ENCODE data around the gene ANGPT4. TPM values are rescaled to one million over a fixed set of nuclear protein-coding genes. Genes with fewer than 3 reads are reported as not detected.
"Not testable (repeated sequence)": the region's sequence is repeated elsewhere in the genome, so short reads cannot be mapped to it uniquely, and the experiment has no call there.

ANGPT4 gene
- total and polyA plus RNA-seq, 2 donors = 0.21 to 2.0 TPM

- 8% methylated on average over 18 of the region's 18 CpGs for WGBS
These were observed 81.9 kb downstream of the ANGPT4 start for GRCh38 chr20:834151-834746.

GRCh38 chr20:833450-834150 is 82.5 kb downstream of the ANGPT4 start, which contains the start of gene FAM110A:
TSS of gene FAM110A (plus strand) at chr20:833715. CDS start at chr20:844805, 11,090 bp downstream.
- Histone ChIP-seq H3K36me3 (ENCODE audit: insufficient read depth) (no peaks in the 10 kb centered on the region), H3K27ac (ENCODE audit: low read depth) (peak within 1 kb of the TSS; percentile 54), H3K4me1 (ENCODE audit: insufficient read depth) (no peaks in the 10 kb centered on the region), H3K4me3 (ENCODE audit: low read depth, low read length) (peak within 1 kb of the TSS; percentile 71)
- peak; percentile 81 for DNase-seq (ENCODE audit: extremely low spot score)
- 1% methylated on average over 64 of the region's 64 CpGs for WGBS

More at GRCh38 chr20:834151-834746, 81.9 kb downstream of the ANGPT4 start:
- no peak overlapping the region for H3K27ac ChIP-seq (ENCODE audit: low read depth)
- no peaks in the 10 kb centered on the region for H3K36me3 ChIP-seq (ENCODE audit: insufficient read depth)
- no peak for DNase-seq (ENCODE audit: extremely low spot score)
- H3K4me3 ChIP-seq (ENCODE audit: low read depth, low read length) = peak overlapping the region; percentile 71
- no peaks in the 10 kb centered on the region for H3K4me1 ChIP-seq (ENCODE audit: insufficient read depth)

- WGBS = 4% methylated on average over 4 of the region's 4 CpGs
- no peak overlapping the region for H3K27ac ChIP-seq (ENCODE audit: low read depth)
These were observed 83.0 kb downstream of the ANGPT4 start for GRCh38 chr20:833121-833449.

GRCh38 chr20:831956-832355 is 84.2 kb downstream of the ANGPT4 start:
- Histone ChIP-seq H3K36me3 (ENCODE audit: insufficient read depth) (no peaks in the 10 kb centered on the region), H3K4me1 (ENCODE audit: insufficient read depth) (no peaks in the 10 kb centered on the region), H3K27ac (ENCODE audit: low read depth) (no peak overlapping the region), H3K4me3 (ENCODE audit: low read depth, low read length) (no peak overlapping the region)
- 97% methylated on average over 3 of the region's 3 CpGs for WGBS
- no peak for DNase-seq (ENCODE audit: extremely low spot score)

More at GRCh38 chr20:833121-833449, 83.0 kb downstream of the ANGPT4 start:
- H3K36me3 ChIP-seq (ENCODE audit: insufficient read depth) = no peaks in the 10 kb centered on the region
- H3K4me1 ChIP-seq (ENCODE audit: insufficient read depth) = no peaks in the 10 kb centered on the region
- H3K4me3 ChIP-seq (ENCODE audit: low read depth, low read length) = peak overlapping the region; percentile 71
- DNase-seq (ENCODE audit: extremely low spot score) = no peak

- Histone ChIP-seq H3K27ac (ENCODE audit: low read depth) (no peak overlapping the region), H3K36me3 (ENCODE audit: insufficient read depth) (no peaks in the 10 kb centered on the region), H3K4me1 (ENCODE audit: insufficient read depth) (no peaks in the 10 kb centered on the region), H3K4me3 (ENCODE audit: low read depth, low read length) (no peak overlapping the region)
- DNase-seq (ENCODE audit: extremely low spot score) = no peak
- WGBS = 85% methylated on average over 3 of the region's 3 CpGs
These were observed 84.9 kb downstream of the ANGPT4 start for GRCh38 chr20:831251-831650.

- Histone ChIP-seq H3K4me3 (ENCODE audit: low read depth, low read length) (no peak overlapping the region), H3K36me3 (ENCODE audit: insufficient read depth) (no peaks in the 10 kb centered on the region), H3K4me1 (ENCODE audit: insufficient read depth) (no peaks in the 10 kb centered on the region), H3K27ac (ENCODE audit: low read depth) (no peak overlapping the region)
- WGBS = 51% methylated on average over 8 of the region's 8 CpGs
- DNase-seq (ENCODE audit: extremely low spot score) = no peak
These were observed 86.1 kb downstream of the ANGPT4 start for GRCh38 chr20:830011-830521.

GRCh38 chr20:829551-829950 is 86.6 kb downstream of the ANGPT4 start:
- Histone ChIP-seq H3K4me1 (ENCODE audit: insufficient read depth) (no peaks in the 10 kb centered on the region), H3K27ac (ENCODE audit: low read depth) (no peak overlapping the region), H3K36me3 (ENCODE audit: insufficient read depth) (no peaks in the 10 kb centered on the region), H3K4me3 (ENCODE audit: low read depth, low read length) (no peak overlapping the region)
- 85% methylated on average over 2 of the region's 2 CpGs for WGBS
- no peak for DNase-seq (ENCODE audit: extremely low spot score)

- H3K36me3 ChIP-seq (ENCODE audit: insufficient read depth) = no peaks in the 10 kb centered on the region
- DNase-seq (ENCODE audit: extremely low spot score) = no peak
- 45% methylated on average over 6 of the region's 6 CpGs for WGBS
- no peak overlapping the region for H3K27ac ChIP-seq (ENCODE audit: low read depth)
- H3K4me1 ChIP-seq (ENCODE audit: insufficient read depth) = no peaks in the 10 kb centered on the region
- H3K4me3 ChIP-seq (ENCODE audit: low read depth, low read length) = no peak overlapping the region
These were observed 87.1 kb downstream of the ANGPT4 start for GRCh38 chr20:828987-829386.

- H3K27ac ChIP-seq (ENCODE audit: low read depth); H3K4me3 ChIP-seq (ENCODE audit: low read depth, low read length); H3K36me3 ChIP-seq (ENCODE audit: insufficient read depth); H3K4me1 ChIP-seq (ENCODE audit: insufficient read depth); DNase-seq (ENCODE audit: extremely low spot score): not testable (repeated sequence)
- WGBS = 88% methylated on average over 8 of the region's 8 CpGs
These were observed 88.2 kb downstream of the ANGPT4 start for GRCh38 chr20:827981-828380.

- WGBS = 84% methylated on average over 7 of the region's 7 CpGs
- Histone ChIP-seq H3K36me3 (ENCODE audit: insufficient read depth) (no peaks in the 10 kb centered on the region), H3K4me3 (ENCODE audit: low read depth, low read length) (no peak overlapping the region), H3K27ac (ENCODE audit: low read depth) (no peak overlapping the region), H3K4me1 (ENCODE audit: insufficient read depth) (no peaks in the 10 kb centered on the region)
- DNase-seq (ENCODE audit: extremely low spot score) = no peak
These were observed 89.3 kb downstream of the ANGPT4 start for GRCh38 chr20:826695-827323.

GRCh38 chr20:825710-826421 is 90.3 kb downstream of the ANGPT4 start:
- WGBS = 88% methylated on average over 9 of the region's 9 CpGs
- H3K27ac ChIP-seq (ENCODE audit: low read depth) = no peak overlapping the region
- H3K4me1 ChIP-seq (ENCODE audit: insufficient read depth) = no peaks in the 10 kb centered on the region
- DNase-seq (ENCODE audit: extremely low spot score) = no peak
- H3K4me3 ChIP-seq (ENCODE audit: low read depth, low read length) = no peak overlapping the region
- H3K36me3 ChIP-seq (ENCODE audit: insufficient read depth) = no peaks in the 10 kb centered on the region

GRCh38 chr20:824916-825315 is 91.2 kb downstream of the ANGPT4 start:
- Histone ChIP-seq H3K27ac (ENCODE audit: low read depth) (no peak overlapping the region), H3K4me1 (ENCODE audit: insufficient read depth) (no peaks in the 10 kb centered on the region), H3K36me3 (ENCODE audit: insufficient read depth) (no peaks in the 10 kb centered on the region), H3K4me3 (ENCODE audit: low read depth, low read length) (no peak overlapping the region)
- WGBS = 70% methylated on average over 4 of the region's 4 CpGs
- DNase-seq (ENCODE audit: extremely low spot score) = no peak

GRCh38 chr20:824490-824889 is 91.6 kb downstream of the ANGPT4 start:
- WGBS = 93% methylated on average over 4 of the region's 4 CpGs
- DNase-seq (ENCODE audit: extremely low spot score) = no peak
- Histone ChIP-seq H3K36me3 (ENCODE audit: insufficient read depth) (no peaks in the 10 kb centered on the region), H3K4me1 (ENCODE audit: insufficient read depth) (no peaks in the 10 kb centered on the region), H3K4me3 (ENCODE audit: low read depth, low read length) (no peak overlapping the region), H3K27ac (ENCODE audit: low read depth) (no peak overlapping the region)
